ENCODE data around the gene CFAP161.

DNA sequence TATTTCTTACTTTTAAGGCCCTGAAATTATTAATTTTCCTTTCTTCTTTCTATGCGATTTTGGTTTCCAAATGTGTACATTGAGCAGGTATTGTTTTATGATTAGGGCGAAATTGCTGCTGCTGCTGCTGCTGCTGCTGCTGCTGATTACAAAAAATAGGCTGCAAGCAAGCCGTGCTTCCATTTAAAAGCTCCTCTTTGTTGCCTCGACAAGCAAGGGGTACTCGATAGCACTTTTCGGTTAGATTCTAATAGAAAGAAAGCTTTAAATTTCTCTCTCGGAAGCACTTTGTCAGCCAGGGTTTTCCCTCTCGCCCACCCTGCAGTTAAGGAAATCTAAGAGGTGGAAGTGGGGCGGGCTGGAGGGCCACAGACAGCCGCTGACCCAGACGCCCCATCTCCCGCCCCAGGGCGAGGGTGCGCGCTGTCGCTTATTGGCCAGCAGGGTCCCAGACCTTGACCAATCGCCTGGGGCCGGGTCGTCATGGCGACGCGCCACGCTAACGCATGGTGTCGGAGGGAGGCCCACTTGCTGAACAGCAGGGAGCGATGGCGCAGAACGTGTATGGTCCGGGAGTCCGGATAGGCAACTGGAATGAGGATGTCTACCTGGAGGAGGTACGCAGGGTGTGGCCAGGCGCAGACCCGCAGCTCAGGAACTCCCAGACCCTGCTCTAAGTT, at the start of gene CFAP161:
- TF ChIP-seq, protein P1, sequence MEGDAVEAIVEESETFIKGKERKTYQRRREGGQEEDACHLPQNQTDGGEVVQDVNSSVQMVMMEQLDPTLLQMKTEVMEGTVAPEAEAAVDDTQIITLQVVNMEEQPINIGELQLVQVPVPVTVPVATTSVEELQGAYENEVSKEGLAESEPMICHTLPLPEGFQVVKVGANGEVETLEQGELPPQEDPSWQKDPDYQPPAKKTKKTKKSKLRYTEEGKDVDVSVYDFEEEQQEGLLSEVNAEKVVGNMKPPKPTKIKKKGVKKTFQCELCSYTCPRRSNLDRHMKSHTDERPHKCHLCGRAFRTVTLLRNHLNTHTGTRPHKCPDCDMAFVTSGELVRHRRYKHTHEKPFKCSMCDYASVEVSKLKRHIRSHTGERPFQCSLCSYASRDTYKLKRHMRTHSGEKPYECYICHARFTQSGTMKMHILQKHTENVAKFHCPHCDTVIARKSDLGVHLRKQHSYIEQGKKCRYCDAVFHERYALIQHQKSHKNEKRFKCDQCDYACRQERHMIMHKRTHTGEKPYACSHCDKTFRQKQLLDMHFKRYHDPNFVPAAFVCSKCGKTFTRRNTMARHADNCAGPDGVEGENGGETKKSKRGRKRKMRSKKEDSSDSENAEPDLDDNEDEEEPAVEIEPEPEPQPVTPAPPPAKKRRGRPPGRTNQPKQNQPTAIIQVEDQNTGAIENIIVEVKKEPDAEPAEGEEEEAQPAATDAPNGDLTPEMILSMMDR (IDR thresholded peaks at IDR 0.05): no peak
- no peak for TF ChIP-seq TCF7L2 (IDR thresholded peaks at IDR 0.05; ENCODE audit: low read depth, low read length)
- TF ChIP-seq POLR2AphosphoS5 (IDR thresholded peaks at IDR 0.05; ENCODE audit: low read depth, low read length): no peak
